IMR-90 (cell line): ENCODE results near the gene FGGY. TPM values are rescaled to one million over a fixed set of nuclear protein-coding genes. Genes with fewer than 3 reads are reported as not detected.

ENCODE experiments used
- ATAC-seq: fragments of 200-7000 bp; cut with Tn5 transposase; 2 replicates; pipeline ENCODE4 v1.9.1; 2020; ENCODE audit warnings: low read depth, mild to moderate bottlenecking, moderate library complexity
- BruUV-seq: library from RNA; stranded (reverse); fragments of 400-500 nt; replicated peaks from 2 replicates; lab custom pipeline; 2021; lab: Mats Ljungman, UMichigan
- CTCF ChIA-PET: fragments of 300-600 bp; formaldehyde crosslinking; extraction: SDS; loops from one replicate; lab custom pipeline; 2021; ENCODE audit warnings: antibody characterized with exemption; lab: Yijun Ruan, JAX
- POLR2A ChIA-PET: fragments of 300-600 bp; sonication (Branson Sonifier 250); formaldehyde crosslinking; loops from one replicate; lab custom pipeline; 2022; ENCODE audit warnings: antibody characterized with exemption; ENCODE audit not compliant: unreplicated experiment; lab: Charles Lee
- DNase-seq: peaks from one replicate; pipeline ENCODE4 v3.0.0; 2013
- H2AFZ ChIP-seq: replicated peaks from 2 replicates; pipeline ENCODE3; 2013; ENCODE audit warnings: low read length, mild to moderate bottlenecking; ENCODE audit not compliant: poor library complexity
- H2AK5ac ChIP-seq: 2 replicates; pipeline ENCODE4 v1.6.1; 2013; ENCODE audit warnings: low read depth, low read length, inconsistent platforms
- H2AK9ac ChIP-seq: replicated peaks from 2 replicates; pipeline ENCODE3; 2013; ENCODE audit warnings: mild to moderate bottlenecking, low read depth, low read length, moderate library complexity; ENCODE audit not compliant: poor library complexity
- H2BK120ac ChIP-seq: 2 replicates; pipeline ENCODE4 v1.6.1; 2013; ENCODE audit warnings: low read depth, low read length, inconsistent platforms
- H2BK15ac ChIP-seq: 3 replicates; pipeline ENCODE4 v1.6.1; 2013; ENCODE audit warnings: low read depth, low read length, inconsistent platforms
- H2BK20ac ChIP-seq: 2 replicates; pipeline ENCODE4 v1.6.1; 2013; ENCODE audit warnings: low read depth, mild to moderate bottlenecking, inconsistent platforms, low read length, moderate library complexity
- H2BK5ac ChIP-seq: 2 replicates; pipeline ENCODE4 v1.6.1; 2013; ENCODE audit warnings: mild to moderate bottlenecking, low read depth, low read length, inconsistent platforms; ENCODE audit not compliant: poor library complexity, severe bottlenecking
- H3K14ac ChIP-seq: replicated peaks from 2 replicates; pipeline ENCODE4 v1.6.1; 2013; ENCODE audit warnings: low read depth, low read length, inconsistent platforms
- H3K18ac ChIP-seq: 2 replicates; pipeline ENCODE4 v1.6.1; 2013; ENCODE audit warnings: low read depth, low read length, control low read depth
- H3K23ac ChIP-seq: 2 replicates; pipeline ENCODE4 v1.6.1; 2013; ENCODE audit warnings: low read depth, low read length, inconsistent platforms
- H3K27ac ChIP-seq: 2 replicates; pipeline ENCODE4 v1.5.1; 2013; ENCODE audit warnings: mild to moderate bottlenecking, control low read depth, low read length; ENCODE audit not compliant: insufficient read depth
- H3K27me3 ChIP-seq: 2 replicates; pipeline ENCODE4 v1.6.1; 2013; ENCODE audit warnings: low read length; ENCODE audit not compliant: control insufficient read depth, insufficient read depth
- H3K36me3 ChIP-seq: 2 replicates; pipeline ENCODE4 v1.6.1; 2013; ENCODE audit warnings: low read length, mixed read lengths; ENCODE audit not compliant: control insufficient read depth, insufficient read depth
- H3K4ac ChIP-seq: 2 replicates; pipeline ENCODE4 v1.6.1; 2013; ENCODE audit warnings: low read depth, low read length, inconsistent platforms
- H3K4me1 ChIP-seq: 2 replicates; pipeline ENCODE4 v1.6.1; 2013; ENCODE audit warnings: low read length, mixed read lengths; ENCODE audit not compliant: control insufficient read depth, insufficient read depth
- H3K4me2 ChIP-seq: 2 replicates; pipeline ENCODE4 v1.6.1; 2013; ENCODE audit warnings: low read depth, mild to moderate bottlenecking, control low read depth, low read length, moderate library complexity
- H3K4me3 ChIP-seq: 2 replicates; pipeline ENCODE4 v1.5.1; 2013; ENCODE audit warnings: low read depth, mild to moderate bottlenecking, control low read depth, low read length, moderate library complexity; ENCODE audit not compliant: insufficient read depth
- H3K56ac ChIP-seq: 2 replicates; pipeline ENCODE4 v1.6.1; 2013; ENCODE audit warnings: low read length, inconsistent platforms; ENCODE audit not compliant: insufficient read depth; ENCODE audit errors: extremely low read depth
- H3K79me1 ChIP-seq, 2 experiments: 2 replicates each; pipeline ENCODE4 v1.6.1; 2013; ENCODE audit warnings: low read length in 2 of 2, inconsistent platforms in 1 of 2, low read depth in 1 of 2
- H3K9ac ChIP-seq: 2 replicates; pipeline ENCODE4 v1.6.1; 2013; ENCODE audit warnings: low read depth, low read length, control low read depth
- H3K9me1 ChIP-seq: 2 replicates; pipeline ENCODE4 v1.6.1; 2013; ENCODE audit warnings: low read length, inconsistent platforms; ENCODE audit not compliant: insufficient read depth
- H3K9me3 ChIP-seq: 2 replicates; pipeline ENCODE4 v1.6.1; 2013; ENCODE audit warnings: low read length; ENCODE audit not compliant: control insufficient read depth, insufficient read depth
- H4K20me1 ChIP-seq: 2 replicates; pipeline ENCODE4 v1.6.1; 2013; ENCODE audit warnings: low read length, inconsistent platforms; ENCODE audit not compliant: insufficient read depth
- H4K5ac ChIP-seq: 2 replicates; pipeline ENCODE4 v1.6.1; 2013; ENCODE audit warnings: mild to moderate bottlenecking, low read depth, low read length, control low read depth
- H4K8ac ChIP-seq, 2 experiments: 2 replicates each; pipeline ENCODE4 v1.6.1; 2013; ENCODE audit warnings: low read depth in 2 of 2, low read length in 2 of 2, control low read depth in 1 of 2, inconsistent platforms in 1 of 2
- H4K91ac ChIP-seq: 2 replicates; pipeline ENCODE4 v1.6.1; 2013; ENCODE audit warnings: low read depth, low read length, inconsistent platforms; ENCODE audit not compliant: insufficient read depth
- CEBPB ChIP-seq: IDR thresholded peaks from 2 replicates; pipeline ENCODE4 v1.6.1; 2012; ENCODE audit warnings: low read depth, low read length, improper control_type of control experiment
- FOS ChIP-seq: fragments of 150-350 bp; IDR thresholded peaks from 2 replicates; pipeline ENCODE4 v1.6.1; 2016; ENCODE audit warnings: low read depth, low read length
- MAFK ChIP-seq: IDR thresholded peaks from 2 replicates; pipeline ENCODE4 v1.6.1; 2012; ENCODE audit warnings: low read depth, low read length, improper control_type of control experiment
- RCOR1 ChIP-seq: IDR thresholded peaks from 2 replicates; pipeline ENCODE4 v1.6.1; 2012; ENCODE audit warnings: mild to moderate bottlenecking, low read length, improper control_type of control experiment; ENCODE audit not compliant: insufficient replicate concordance
- SMC3 ChIP-seq: fragments of 150-350 bp; IDR thresholded peaks from 2 replicates; pipeline ENCODE4 v1.6.1; 2016; ENCODE audit warnings: low read depth, mild to moderate bottlenecking, antibody characterized with exemption, low read length, moderate library complexity
- WGBS, 2 experiments: methylation state at CpG; one replicate each; pipeline versions ENCODE4 v1.1.5 to v1.1.7; 2013; ENCODE audit warnings: missing lambda C conversion rate in 2 of 2; ENCODE audit not compliant: insufficient read length in 1 of 2; ENCODE audit errors: extremely low coverage in 2 of 2; 5-methylcytosine and 5-hydroxymethylcytosine counted together
- dilution Hi-C: fragments of 300-500 bp; cut with HindIII; formaldehyde crosslinking; loops from one replicate; pipeline ENCODE4 v1.14.3; 2018; ENCODE audit warnings: low sequenced_read_pairs; ENCODE audit not compliant: unreplicated experiment
- in situ Hi-C: fragments of 300-500 bp; cut with MboI; formaldehyde crosslinking; loops from 3 replicates; pipeline ENCODE4 v1.14.3; 2019; ENCODE audit warnings: low sequenced_read_pairs, inconsistent platforms, mixed read lengths
- intact Hi-C: fragments of 100-400 bp; cut with micrococcal nuclease; formaldehyde crosslinking; loops from 2 replicates; pipeline ENCODE4 v1.10.0; 2022
- polyA plus RNA-seq, 3 experiments: library from polyadenylated mRNA; depleted of rRNA; stranded (reverse); fragments of >200 nt; gene quantifications; 2 replicates each; pipeline ENCODE4 v1.2.3, GENCODE V29; 2012; ENCODE audit warnings: low replicate concordance in 1 of 3
- total RNA-seq: library from RNA; depleted of rRNA; stranded (reverse); fragments of >200 nt; gene quantifications from 2 replicates; pipeline ENCODE4 v1.2.3, GENCODE V29; 2012

Gene FGGY
- total and polyA plus RNA-seq, 2 of the 4 experiments (the other 2 are of a cell fraction) = 5.6 to 14.0 TPM

GRCh38 chr1:59697150-59697800, 400.4 kb downstream of the FGGY start:
- ATAC-seq = no peak

More at GRCh38 chr1:59697150-59697800, 400.4 kb downstream of the FGGY start:
- H3K18ac ChIP-seq = no peak overlapping the region
- intact Hi-C loops (loop anchor here (5.0 kb wide), 4 partner anchors 215 to 795 kb away; no protein-coding TSS in a partner anchor), in situ Hi-C loops (no loop called here), dilution Hi-C loops (no loop called here)
- no peak for DNase-seq
- no peak overlapping the region for H3K23ac ChIP-seq
- ChIA-PET POLR2A (no interaction called here), CTCF (no interaction called here)
- H3K79me1 ChIP-seq = no peaks in the 10 kb centered on the region
- H2BK20ac ChIP-seq = peak overlapping the region; percentile 53; the same call in 1 of the 2 replicates
- H4K5ac ChIP-seq = peak overlapping the region; percentile 46; the same call in 1 of the 2 replicates
- no peaks in the 10 kb centered on the region for H4K20me1 ChIP-seq
- no CpG with 5 or more reads among the region's 8 CpGs for WGBS, 2 experiments
- peak overlapping the region; percentile 11; the same call in 1 of the 2 replicates for H2BK120ac ChIP-seq
- BruUV-seq = no TSS peak
- H3K9me3 ChIP-seq = no peaks in the 10 kb centered on the region; the same call in 1 of the 2 replicates
- no peak overlapping the region for H3K56ac ChIP-seq
- no peaks in the 10 kb centered on the region for H3K27me3 ChIP-seq
- peak overlapping the region; percentile 1; the same call in 1 of the 3 replicates for H2BK15ac ChIP-seq
- TF ChIP-seq RCOR1 = no peak
- TF ChIP-seq SMC3 = no peak
- peak; percentile 66 for TF ChIP-seq CEBPB
- no peak for TF ChIP-seq FOS
- TF ChIP-seq MAFK = no peak
- H2AFZ ChIP-seq = no peak overlapping the region
- no peak overlapping the region; the same call in 1 of the 2 replicates for H3K9ac ChIP-seq
- H2AK5ac ChIP-seq = no peak overlapping the region
- H3K4me3 ChIP-seq = no peak overlapping the region
- H2AK9ac ChIP-seq = no peak overlapping the region
- 0 out of 2 replicates have a peak, but pooled peaks cover 3% of the 10 kb centered on the region for H3K9me1 ChIP-seq
- H3K4me1 ChIP-seq = peaks cover 12% of the 10 kb centered on the region
- no peak overlapping the region for H3K27ac ChIP-seq
- no peaks in the 10 kb centered on the region for H3K36me3 ChIP-seq
- 0 out of 4 replicates have a peak overlapping the region, but pooled peaks of 1 of the 2 experiments have one; percentile 16 for H4K8ac ChIP-seq
- H4K91ac ChIP-seq = no peak overlapping the region
- peak overlapping the region; percentile 5; the same call in 1 of the 2 replicates for H3K4ac ChIP-seq
- no peak overlapping the region; the same call in 1 of the 2 replicates for H3K14ac ChIP-seq
- H2BK5ac ChIP-seq = no peak overlapping the region
- no peak overlapping the region for H3K4me2 ChIP-seq
